B cell (primary cell): ENCODE measurements around the gene BNC2. TPM values are rescaled to one million over a fixed set of nuclear protein-coding genes. Genes with fewer than 3 reads are reported as not detected.
A peak's percentile ranks its signal among the peaks of the same experiment; 100 is the strongest.

Experiments
- ATAC-seq: fragments of 200-7000 bp; cut with Tn5 transposase; one replicate; pipeline ENCODE4 v1.10.0; 2021; ENCODE audit warnings: low read depth, mild to moderate bottlenecking, moderate number of reproducible peaks, moderate library complexity
- CTCF ChIA-PET: fragments of 350-600 bp; sonication (Branson Sonifier 250); formaldehyde crosslinking; loops from one replicate; lab custom pipeline; 2021; ENCODE audit warnings: antibody characterized with exemption, inconsistent platforms; lab: Charles Lee
- POLR2A ChIA-PET: fragments of 350-600 bp; sonication (Branson Sonifier 250); formaldehyde crosslinking; loops from one replicate; lab custom pipeline; 2021; ENCODE audit warnings: antibody characterized with exemption; lab: Charles Lee
- DNase-seq: peaks from one replicate; pipeline ENCODE4 v3.0.0; 2013
- H2AFZ ChIP-seq: 2 replicates; pipeline ENCODE4 v1.6.1; 2012; ENCODE audit warnings: mild to moderate bottlenecking, low read depth, low read length; ENCODE audit not compliant: insufficient read depth, poor library complexity, severe bottlenecking
- H3K27ac ChIP-seq, 2 donors: 1 replicate in 1 of 2; 2 replicates in 1 of 2; pipeline ENCODE4 v1.5.1; 2012 to 2013; ENCODE audit warnings: low read length in 2 of 2, mild to moderate bottlenecking in 2 of 2, moderate library complexity in 1 of 2
- H3K27me3 ChIP-seq, 4 experiments: fragments of 200-600 bp in 1 of 4; sonication (generic) in 1 of 4; replicated peaks in 1 of 4; 1 replicate in 2 of 4; 2 replicates in 2 of 4; pipeline versions ENCODE4 v1.6.1 to v1.7.0; 2013 to 2016; ENCODE audit warnings: low read length in 3 of 4, mild to moderate bottlenecking in 2 of 4, mixed read lengths in 1 of 4, moderate library complexity in 1 of 4; ENCODE audit not compliant: insufficient read depth in 4 of 4, control insufficient read depth in 3 of 4; ENCODE audit errors: control extremely low read depth in 1 of 4
- H3K36me3 ChIP-seq, 2 experiments: replicated peaks in 1 of 2; 1 replicate in 1 of 2; 2 replicates in 1 of 2; pipeline versions ENCODE4 v1.6.1 to v1.7.1; 2013; ENCODE audit warnings: low read length in 1 of 2; ENCODE audit not compliant: insufficient read depth in 2 of 2, control insufficient read depth in 1 of 2; ENCODE audit errors: control extremely low read depth in 1 of 2, extremely low read depth in 1 of 2
- H3K4me1 ChIP-seq, 2 donors: fragments of 200-600 bp in 1 of 2; sonication (generic) in 1 of 2; 1 replicate in 1 of 2; 2 replicates in 1 of 2; pipeline versions ENCODE4 v1.5.1 to v1.6.1; 2013 to 2017; ENCODE audit warnings: low read length in 2 of 2; ENCODE audit not compliant: control insufficient read depth in 2 of 2, insufficient read depth in 2 of 2
- H3K4me2 ChIP-seq: replicated peaks from 2 replicates; pipeline ENCODE3; 2012; ENCODE audit warnings: mild to moderate bottlenecking, low read depth, low read length; ENCODE audit not compliant: poor library complexity, severe bottlenecking
- H3K4me3 ChIP-seq, 5 experiments: fragments of 200-600 bp in 1 of 5; sonication (generic) in 1 of 5; 1 replicate in 3 of 5; 2 replicates in 2 of 5; pipeline versions ENCODE4 v1.5.1 to v1.7.0; 2011 to 2016; ENCODE audit warnings: low read length in 4 of 5, mild to moderate bottlenecking in 4 of 5, low read depth in 2 of 5, control low read depth in 1 of 5, moderate library complexity in 1 of 5; ENCODE audit not compliant: insufficient read depth in 1 of 5; ENCODE audit errors: control extremely low read depth in 1 of 5, extremely low read depth in 1 of 5
- H3K79me2 ChIP-seq: fragments of 200-600 bp; sonication (generic); one replicate; pipeline ENCODE4 v1.6.0; 2016; ENCODE audit warnings: low read length; ENCODE audit not compliant: control insufficient read depth, insufficient read depth
- H3K9ac ChIP-seq: fragments of 200-600 bp; sonication (generic); 2 replicates; pipeline ENCODE4 v1.6.1; 2017; ENCODE audit warnings: mild to moderate bottlenecking, low read length, moderate library complexity
- H3K9me3 ChIP-seq, 3 donors: one replicate each; pipeline versions ENCODE4 v1.6.1 to v1.7.1; 2013; ENCODE audit warnings: low read length in 2 of 3; ENCODE audit not compliant: control insufficient read depth in 2 of 3, insufficient read depth in 1 of 3; ENCODE audit errors: control extremely low read depth in 1 of 3
- H4K20me1 ChIP-seq: 2 replicates; pipeline ENCODE4 v1.6.0; 2012; ENCODE audit warnings: mild to moderate bottlenecking, low read length; ENCODE audit not compliant: insufficient read depth, control insufficient read depth, poor library complexity, severe bottlenecking
- H3K27ac Mint-ChIP-seq: one replicate; pipeline ENCODE4 v1.8.0; 2021; ENCODE audit warnings: mixed read lengths
- H3K27me3 Mint-ChIP-seq: one replicate; pipeline ENCODE4 v1.8.0; 2021; ENCODE audit warnings: mixed read lengths
- H3K4me1 Mint-ChIP-seq: one replicate; pipeline ENCODE4 v1.8.0; 2021; ENCODE audit warnings: mixed read lengths
- H3K4me3 Mint-ChIP-seq: one replicate; pipeline ENCODE4 v1.8.0; 2021; ENCODE audit warnings: mixed read lengths
- H3K9me3 Mint-ChIP-seq: one replicate; pipeline ENCODE4 v1.8.0; 2022; ENCODE audit warnings: mixed read lengths; ENCODE audit not compliant: insufficient read depth
- EZH2 ChIP-seq: IDR thresholded peaks from 2 replicates; pipeline ENCODE4 v1.6.1; 2012; ENCODE audit warnings: borderline replicate concordance, low read depth, mild to moderate bottlenecking, moderate library complexity, low read length; ENCODE audit not compliant: insufficient read depth, poor library complexity, severe bottlenecking
- WGBS: methylation state at CpG from one replicate; pipeline ENCODE4 v1.1.5; 2013; ENCODE audit warnings: missing lambda C conversion rate; ENCODE audit not compliant: insufficient coverage; 5-methylcytosine and 5-hydroxymethylcytosine counted together
- intact Hi-C: fragments of 100-400 bp; cut with micrococcal nuclease; formaldehyde crosslinking; loops from one replicate; pipeline ENCODE4 v1.10.0; 2022
- polyA minus RNA-seq: library from RNA; depleted of rRNA, polyadenylated mRNA; stranded (reverse); fragments of >200 nt; gene quantifications from 2 replicates; pipeline ENCODE4 v1.2.3, GENCODE V29; 2012
- polyA plus RNA-seq: library from polyadenylated mRNA; depleted of rRNA; stranded (reverse); fragments of >200 nt; gene quantifications from 2 replicates; pipeline ENCODE4 v1.2.3, GENCODE V29; 2012
- total RNA-seq, 2 donors: library from RNA; stranded (reverse); fragments of 120-200 nt in 1 of 2; gene quantifications; 1 replicate in 1 of 2; 2 replicates in 1 of 2; pipeline versions ENCODE4 v1.2.3 to v1.2.4, GENCODE V29; 2013 to 2022
- TF ChIP-seq, protein P1 (sequence below): fragments of 200-600 bp; IDR thresholded peaks from one replicate; pipeline ENCODE4 v1.8.0; 2022; ENCODE audit warnings: antibody characterized with exemption, mild to moderate bottlenecking

Gene BNC2, protein sequence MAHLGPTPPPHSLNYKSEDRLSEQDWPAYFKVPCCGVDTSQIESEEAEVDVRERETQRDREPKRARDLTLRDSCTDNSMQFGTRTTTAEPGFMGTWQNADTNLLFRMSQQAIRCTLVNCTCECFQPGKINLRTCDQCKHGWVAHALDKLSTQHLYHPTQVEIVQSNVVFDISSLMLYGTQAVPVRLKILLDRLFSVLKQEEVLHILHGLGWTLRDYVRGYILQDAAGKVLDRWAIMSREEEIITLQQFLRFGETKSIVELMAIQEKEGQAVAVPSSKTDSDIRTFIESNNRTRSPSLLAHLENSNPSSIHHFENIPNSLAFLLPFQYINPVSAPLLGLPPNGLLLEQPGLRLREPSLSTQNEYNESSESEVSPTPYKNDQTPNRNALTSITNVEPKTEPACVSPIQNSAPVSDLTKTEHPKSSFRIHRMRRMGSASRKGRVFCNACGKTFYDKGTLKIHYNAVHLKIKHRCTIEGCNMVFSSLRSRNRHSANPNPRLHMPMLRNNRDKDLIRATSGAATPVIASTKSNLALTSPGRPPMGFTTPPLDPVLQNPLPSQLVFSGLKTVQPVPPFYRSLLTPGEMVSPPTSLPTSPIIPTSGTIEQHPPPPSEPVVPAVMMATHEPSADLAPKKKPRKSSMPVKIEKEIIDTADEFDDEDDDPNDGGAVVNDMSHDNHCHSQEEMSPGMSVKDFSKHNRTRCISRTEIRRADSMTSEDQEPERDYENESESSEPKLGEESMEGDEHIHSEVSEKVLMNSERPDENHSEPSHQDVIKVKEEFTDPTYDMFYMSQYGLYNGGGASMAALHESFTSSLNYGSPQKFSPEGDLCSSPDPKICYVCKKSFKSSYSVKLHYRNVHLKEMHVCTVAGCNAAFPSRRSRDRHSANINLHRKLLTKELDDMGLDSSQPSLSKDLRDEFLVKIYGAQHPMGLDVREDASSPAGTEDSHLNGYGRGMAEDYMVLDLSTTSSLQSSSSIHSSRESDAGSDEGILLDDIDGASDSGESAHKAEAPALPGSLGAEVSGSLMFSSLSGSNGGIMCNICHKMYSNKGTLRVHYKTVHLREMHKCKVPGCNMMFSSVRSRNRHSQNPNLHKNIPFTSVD
- total RNA-seq (not detected in 2 replicates), polyA plus RNA-seq (0.01 TPM in 1 of 2 replicates, not detected in the other), polyA minus RNA-seq (not detected in 2 replicates)
- 0.35 TPM for total RNA-seq (2013)

GRCh38 chr9:16870596-16871335 lies at the start of gene BNC2:
Gene BNC2, minus strand, starts transcription at chr9:16870670. Its CDS starts 22 bp downstream, at chr9:16870648.
- Histone ChIP-seq H3K27ac (no peak within 1 kb of the TSS), H3K79me2 (no peaks in the 10 kb centered on the region), H2AFZ (peak within 1 kb of the TSS; percentile 13), H3K9me3 (peaks cover 0 to 6% (median 0%) of the 10 kb centered on the region in 3 donors), H4K20me1 (no peaks in the 10 kb centered on the region), H3K9ac (no peak within 1 kb of the TSS), H3K4me1 (peaks cover 0 to 7% of the 10 kb centered on the region in 2 donors), H3K4me3 (no peak within 1 kb of the TSS), H3K27me3 (peaks cover 0 to 16% (median 8%) of the 10 kb centered on the region in 4 experiments), H3K4me2 (peak within 1 kb of the TSS; percentile 43), H3K36me3 (no peaks in the 10 kb centered on the region)
- POLR2A ChIA-PET, result no interaction called here
- Mint-ChIP-seq H3K27me3 (peaks cover 40% of the 10 kb centered on the region), H3K4me1 (peaks cover 8% of the 10 kb centered on the region), H3K4me3 (peak within 1 kb of the TSS; percentile 64), H3K9me3 (no peaks in the 10 kb centered on the region), H3K27ac (no peak within 1 kb of the TSS)
- 2% methylated on average over 49 of the region's 58 CpGs for WGBS
- ATAC-seq, result no peak
- DNase-seq, result no peak
- CTCF ChIA-PET, result no interaction called here
- intact Hi-C loops, result no loop called here
- TF ChIP-seq EZH2, result no peak
- TF ChIP-seq, protein P1, sequence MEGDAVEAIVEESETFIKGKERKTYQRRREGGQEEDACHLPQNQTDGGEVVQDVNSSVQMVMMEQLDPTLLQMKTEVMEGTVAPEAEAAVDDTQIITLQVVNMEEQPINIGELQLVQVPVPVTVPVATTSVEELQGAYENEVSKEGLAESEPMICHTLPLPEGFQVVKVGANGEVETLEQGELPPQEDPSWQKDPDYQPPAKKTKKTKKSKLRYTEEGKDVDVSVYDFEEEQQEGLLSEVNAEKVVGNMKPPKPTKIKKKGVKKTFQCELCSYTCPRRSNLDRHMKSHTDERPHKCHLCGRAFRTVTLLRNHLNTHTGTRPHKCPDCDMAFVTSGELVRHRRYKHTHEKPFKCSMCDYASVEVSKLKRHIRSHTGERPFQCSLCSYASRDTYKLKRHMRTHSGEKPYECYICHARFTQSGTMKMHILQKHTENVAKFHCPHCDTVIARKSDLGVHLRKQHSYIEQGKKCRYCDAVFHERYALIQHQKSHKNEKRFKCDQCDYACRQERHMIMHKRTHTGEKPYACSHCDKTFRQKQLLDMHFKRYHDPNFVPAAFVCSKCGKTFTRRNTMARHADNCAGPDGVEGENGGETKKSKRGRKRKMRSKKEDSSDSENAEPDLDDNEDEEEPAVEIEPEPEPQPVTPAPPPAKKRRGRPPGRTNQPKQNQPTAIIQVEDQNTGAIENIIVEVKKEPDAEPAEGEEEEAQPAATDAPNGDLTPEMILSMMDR, result no peak
